NCI-H128 (cell line): Measurements from ENCODE around the gene MTURN.

Source experiments
- DNase-seq: peaks from one replicate; lab custom pipeline; 2025; ENCODE audit not compliant: unreplicated experiment; lab: John Stamatoyannopoulos, UW

The MTURN gene

GRCh38 chr7:30201921-30202320 is 67.1 kb downstream of the MTURN start:
- no peak for DNase-seq

GRCh38 chr7:30202671-30203070 is 67.9 kb downstream of the MTURN start:
- DNase-seq: no peak

- no peak for DNase-seq
Measured at GRCh38 chr7:30206491-30206890, 71.7 kb downstream of the MTURN start.

GRCh38 chr7:30206942-30207341 is 72.2 kb downstream of the MTURN start:
- no peak for DNase-seq

- no peak for DNase-seq
Measured at GRCh38 chr7:30207376-30207775, 72.6 kb downstream of the MTURN start.

GRCh38 chr7:30209951-30210350 is 75.2 kb downstream of the MTURN start:
- DNase-seq: no peak
